GM12892 (cell line): Measurements from ENCODE around the gene PAQR6.

Experiments used
- DNase-seq: peaks from one replicate; pipeline ENCODE4 v3.0.0; 2011; ENCODE audit not compliant: insufficient read length
- FAIRE-seq: peaks from 2 replicates; lab custom pipeline; 2011; peaks lifted over from hg19 to GRCh38; lab: Jason Lieb, UNC
- POLR2A ChIP-seq: IDR thresholded peaks from 2 replicates; pipeline ENCODE4 v1.6.1; 2011; ENCODE audit warnings: low read depth, low read length, control low read depth
- POLR2AphosphoS5 ChIP-seq: IDR thresholded peaks from 2 replicates; pipeline ENCODE4 v1.6.1; 2011; ENCODE audit warnings: low read depth, low read length, control low read depth
- TAF1 ChIP-seq: IDR thresholded peaks from 2 replicates; pipeline ENCODE4 v1.6.1; 2011; ENCODE audit warnings: low read depth, mild to moderate bottlenecking, control low read depth, low read length, borderline replicate concordance

The PAQR6 gene

GRCh38 chr1:156282479-156283222 lies 34.8 kb upstream of the PAQR6 start, which contains the start of gene SMG5:
Gene SMG5, minus strand, starts transcription at chr1:156282825. Its CDS starts 145 bp downstream, at chr1:156282680.
- peak; percentile 95 for FAIRE-seq
- TF ChIP-seq TAF1 (peak; percentile 89; the same call in 1 of the 2 replicates), POLR2AphosphoS5 (peak; percentile 94), POLR2A (peak; percentile 98)
- DNase-seq: peak; percentile 85

- TF ChIP-seq POLR2AphosphoS5 (no peak; the same call in none of the 2 replicates), TAF1 (no peak), POLR2A (peak; percentile 24; the same call in 1 of the 2 replicates)
- no peak for FAIRE-seq
- no peak for DNase-seq
Measured at GRCh38 chr1:156281693-156282478, 34.0 kb upstream of the PAQR6 start.

DNA sequence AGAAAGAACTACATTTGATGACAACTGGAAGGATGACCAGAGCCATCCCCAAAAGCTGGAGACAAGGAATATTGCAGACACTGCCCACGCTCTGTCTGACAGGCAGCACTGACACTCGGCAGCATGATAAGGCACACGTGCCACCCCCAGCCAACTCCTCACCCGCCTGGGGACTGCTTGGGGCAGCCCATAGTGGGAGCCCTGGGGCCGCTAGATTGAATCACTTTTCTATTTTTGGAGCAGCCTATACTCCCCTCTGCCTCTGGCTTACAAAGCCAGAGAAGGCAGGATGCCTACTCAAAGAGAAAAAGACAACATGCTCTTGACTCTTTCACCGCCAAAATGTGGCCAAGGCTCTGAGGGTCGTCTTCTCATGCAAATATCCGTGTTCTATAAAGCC lies 33.4 kb upstream of the PAQR6 start:
- TF ChIP-seq TAF1 (no peak), POLR2A (peak; percentile 24; the same call in 1 of the 2 replicates), POLR2AphosphoS5 (peak; percentile 7; the same call in 1 of the 2 replicates)
- DNase-seq (no peak), FAIRE-seq (peak; percentile 48)

DNA sequence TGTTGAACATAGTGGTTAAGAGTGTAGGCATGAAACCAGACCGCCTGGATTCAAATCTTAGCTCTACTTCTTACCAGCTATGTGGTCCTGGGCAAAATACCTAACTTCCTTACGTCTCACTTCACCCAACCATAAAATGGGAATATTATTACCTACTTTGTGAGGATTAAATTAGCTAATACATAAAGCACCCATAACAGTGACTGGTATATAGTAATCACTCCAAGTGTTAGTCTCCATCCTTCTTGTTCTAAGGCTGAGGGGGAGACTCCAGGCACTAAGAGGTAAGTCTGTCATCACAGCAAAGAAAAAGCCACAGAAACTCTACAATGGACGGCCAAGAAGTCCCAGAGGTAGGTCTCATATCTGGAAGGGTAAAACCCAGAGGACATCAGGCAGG lies 32.0 kb upstream of the PAQR6 start:
- TF ChIP-seq POLR2AphosphoS5 (no peak), TAF1 (no peak), POLR2A (no peak)
- FAIRE-seq (no peak), DNase-seq (no peak)

GRCh38 chr1:156276966-156277381 lies 29.1 kb upstream of the PAQR6 start:
- FAIRE-seq (no peak), DNase-seq (no peak)
- TF ChIP-seq POLR2A: no peak
- TF ChIP-seq POLR2AphosphoS5: no peak
- TF ChIP-seq TAF1: no peak

DNA sequence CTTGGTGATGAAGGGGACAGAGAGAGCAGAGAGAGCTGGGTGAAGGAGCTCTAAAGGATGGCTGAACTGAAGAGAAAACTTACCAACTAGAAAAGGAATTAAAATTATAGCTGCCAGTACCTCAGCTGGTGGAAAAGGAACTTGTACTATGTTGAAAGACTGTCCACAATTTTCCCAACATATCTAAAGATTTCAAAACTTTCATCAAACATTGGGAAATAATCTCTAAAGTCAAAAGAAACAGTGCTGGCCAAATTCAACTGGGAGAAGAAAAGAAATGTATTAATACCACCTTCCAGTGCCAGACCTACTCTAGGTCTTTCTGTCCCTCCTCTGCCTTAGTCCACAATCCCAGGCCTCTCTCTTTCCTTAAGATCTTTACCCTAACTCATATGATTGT lies 28.7 kb upstream of the PAQR6 start:
- FAIRE-seq (no peak), DNase-seq (no peak)
- TF ChIP-seq POLR2AphosphoS5 (no peak), POLR2A (no peak), TAF1 (no peak)

DNA sequence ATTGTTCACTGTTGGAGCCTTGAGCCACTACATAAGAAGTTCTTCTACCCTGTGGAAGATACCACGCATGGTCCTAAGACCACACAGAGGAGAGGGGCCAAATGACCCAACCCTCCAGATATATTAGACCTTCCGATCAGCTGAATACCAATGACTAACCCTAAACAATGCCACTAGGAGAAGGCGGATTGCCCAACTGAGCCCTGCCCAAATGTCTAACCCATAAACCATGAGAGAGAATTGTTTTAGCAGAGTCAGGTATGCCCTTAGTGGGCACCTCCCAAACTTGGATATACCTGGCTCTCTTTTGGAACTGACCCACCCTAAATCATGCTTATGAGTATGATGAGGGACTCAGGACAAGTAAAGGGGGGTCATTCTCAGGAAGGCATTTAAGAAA lies 22.5 kb upstream of the PAQR6 start:
- no peak for TF ChIP-seq POLR2A
- no peak for TF ChIP-seq POLR2AphosphoS5
- no peak for TF ChIP-seq TAF1
- FAIRE-seq (no peak), DNase-seq (no peak)

- no peak for DNase-seq
- FAIRE-seq: no peak
- TF ChIP-seq TAF1 (no peak), POLR2AphosphoS5 (no peak), POLR2A (no peak)
Measured at GRCh38 chr1:156268336-156268735, 20.5 kb upstream of the PAQR6 start.

GRCh38 chr1:156266051-156266450 lies 18.2 kb upstream of the PAQR6 start:
- FAIRE-seq (no peak), DNase-seq (no peak)
- TF ChIP-seq TAF1 (no peak), POLR2A (no peak), POLR2AphosphoS5 (no peak)

- no peak for FAIRE-seq
- DNase-seq: no peak
- TF ChIP-seq TAF1 (no peak), POLR2AphosphoS5 (no peak), POLR2A (no peak)
Measured at GRCh38 chr1:156263288-156263655, 15.4 kb upstream of the PAQR6 start.
